CD4-positive, alpha-beta T cell treated with Interleukin-6 at 100 ng/mL for 8 hours (primary cell): ENCODE measurements around the gene GIMAP5.
"Not testable (repeated sequence)": the region's sequence is repeated elsewhere in the genome, so short reads cannot be mapped to it uniquely, and the experiment has no call there.

Experiments
- DNase-seq: peaks from one replicate; pipeline ENCODE4 v3.0.0-alpha.2; 2020; ENCODE audit warnings: mixed read lengths, low spot score

The GIMAP5 gene

GRCh38 chr7:150774131-150774530 is 36.9 kb downstream of the GIMAP5 start:
- not testable (repeated sequence) for DNase-seq

GRCh38 chr7:150778014-150778737 is 41.0 kb downstream of the GIMAP5 start:
- DNase-seq: no peak

GRCh38 chr7:150778738-150779301 is 41.6 kb downstream of the GIMAP5 start:
- peak; percentile 62 for DNase-seq

GRCh38 chr7:150780292-150780691 is 43.1 kb downstream of the GIMAP5 start:
- DNase-seq: no peak

GRCh38 chr7:150781103-150781502 is 43.9 kb downstream of the GIMAP5 start:
- no peak for DNase-seq

GRCh38 chr7:150781961-150782360 is 44.7 kb downstream of the GIMAP5 start:
- no peak for DNase-seq

GRCh38 chr7:150784120-150784736 is 47.0 kb downstream of the GIMAP5 start:
- DNase-seq: no peak

GRCh38 chr7:150784954-150785353 is 47.7 kb downstream of the GIMAP5 start:
- no peak for DNase-seq

- DNase-seq: no peak
These were observed 50.4 kb downstream of the GIMAP5 start for GRCh38 chr7:150787321-150788281.

- no peak for DNase-seq
These were observed 51.5 kb downstream of the GIMAP5 start for GRCh38 chr7:150788474-150789269.

GRCh38 chr7:150790416-150791075 is 53.3 kb downstream of the GIMAP5 start:
- no peak for DNase-seq

GRCh38 chr7:150791304-150791703 is 54.1 kb downstream of the GIMAP5 start:
- DNase-seq: no peak

- no peak for DNase-seq
These were observed 54.7 kb downstream of the GIMAP5 start for GRCh38 chr7:150791746-150792452.
